NCI-H2029 treated with DMSO at 0.1 percent for 48 hours (cell line): ENCODE results near the gene CARMIL1.

Experiments used
- DNase-seq: peaks from one replicate; lab custom pipeline; 2025; lab: John Stamatoyannopoulos, UW

The CARMIL1 gene

GRCh38 chr6:25278914-25279747 lies at the start of gene CARMIL1:
Gene CARMIL1, plus strand, starts transcription at chr6:25279374. Its CDS starts 422 bp downstream, at chr6:25279796.
- DNase-seq: peak; percentile 76

- DNase-seq: no peak
Measured at GRCh38 chr6:25229671-25230321, 49.4 kb upstream of the CARMIL1 start.

- no peak for DNase-seq
Measured at GRCh38 chr6:25232479-25232878, 46.7 kb upstream of the CARMIL1 start.

GRCh38 chr6:25233226-25233625 lies 45.9 kb upstream of the CARMIL1 start:
- DNase-seq: no peak

- DNase-seq: no peak
Measured at GRCh38 chr6:25237579-25237978, 41.6 kb upstream of the CARMIL1 start.

- no peak for DNase-seq
Measured at GRCh38 chr6:25239059-25239458, 40.1 kb upstream of the CARMIL1 start.

GRCh38 chr6:25239498-25239897 lies 39.7 kb upstream of the CARMIL1 start:
- no peak for DNase-seq

GRCh38 chr6:25242567-25242966 lies 36.6 kb upstream of the CARMIL1 start:
- no peak for DNase-seq

GRCh38 chr6:25244865-25245264 lies 34.3 kb upstream of the CARMIL1 start:
- DNase-seq: no peak

- DNase-seq: no peak
Measured at GRCh38 chr6:25248123-25248522, 31.1 kb upstream of the CARMIL1 start.

GRCh38 chr6:25249133-25249532 lies 30.0 kb upstream of the CARMIL1 start:
- DNase-seq: no peak

- no peak for DNase-seq
Measured at GRCh38 chr6:25250878-25251277, 28.3 kb upstream of the CARMIL1 start.

GRCh38 chr6:25251426-25251825 lies 27.7 kb upstream of the CARMIL1 start:
- no peak for DNase-seq

- peak; percentile 21 for DNase-seq
Measured at GRCh38 chr6:25253351-25253750, 25.8 kb upstream of the CARMIL1 start.

GRCh38 chr6:25254671-25255070 lies 24.5 kb upstream of the CARMIL1 start:
- no peak for DNase-seq

- DNase-seq: no peak
Measured at GRCh38 chr6:25257686-25258348, 21.4 kb upstream of the CARMIL1 start.

- DNase-seq: no peak
Measured at GRCh38 chr6:25259756-25260155, 19.4 kb upstream of the CARMIL1 start.

GRCh38 chr6:25263657-25264056 lies 15.5 kb upstream of the CARMIL1 start:
- no peak for DNase-seq

GRCh38 chr6:25266456-25267100 lies 12.6 kb upstream of the CARMIL1 start:
- no peak for DNase-seq

GRCh38 chr6:25267662-25268061 lies 11.5 kb upstream of the CARMIL1 start:
- no peak for DNase-seq

- DNase-seq: no peak
Measured at GRCh38 chr6:25270559-25270958, 8.6 kb upstream of the CARMIL1 start.

GRCh38 chr6:25275436-25275835 lies 3.7 kb upstream of the CARMIL1 start:
- no peak for DNase-seq
